ENCODE results near the gene RBMS1. TPM values are rescaled to one million over a fixed set of nuclear protein-coding genes. Genes with fewer than 3 reads are reported as not detected.
"Not testable (repeated sequence)": the region's sequence is repeated elsewhere in the genome, so short reads cannot be mapped to it uniquely, and the experiment has no call there.

RBMS1 gene
- total RNA-seq, 4 donors from 2014 or later, result 13.5 to 31.6 (median 23.0) TPM

- no peak for TF ChIP-seq POLR2AphosphoS5 (IDR thresholded peaks at IDR 0.05)
- no peak for TF ChIP-seq POLR2A (IDR thresholded peaks at IDR 0.05)
- TF ChIP-seq EP300 (IDR thresholded peaks at IDR 0.05; ENCODE audit: low read depth), result no peak
- TF ChIP-seq CTCF (IDR thresholded peaks at IDR 0.05), result no peak
- WGBS, 2 donors (ENCODE audit: low coverage in 1 of 2), result 100% methylated on average over 1 of the region's 1 CpG
- peaks cover 10% of the 10 kb centered on the region for H3K27me3 ChIP-seq
- H3K27ac ChIP-seq, result no peak overlapping the region
- no peaks in the 10 kb centered on the region for H3K9me3 ChIP-seq
- H3K4me3 ChIP-seq, result no peak overlapping the region
- no peaks in the 10 kb centered on the region for H3K36me3 ChIP-seq
- DNase-seq, result no peak
- intact Hi-C loops (cut with DNase I; ENCODE audit: low total_unique reads), result no loop called here
- in situ Hi-C loops (cut with MboI; ENCODE audit: low pct_ligation_motif_present in 1 of 4, low pct_unique_long_range_greater_than_20kb in 1 of 4, low sequenced_read_pairs in 3 of 4), result no loop called here
- H3K4me1 ChIP-seq, result no peaks in the 10 kb centered on the region
These were observed 47.9 kb downstream of the RBMS1 start for GRCh38 chr2:160445673-160446072.

GRCh38 chr2:160442603-160443002 is 51.0 kb downstream of the RBMS1 start:
- no peak for DNase-seq
- Histone ChIP-seq H3K9me3 (no peaks in the 10 kb centered on the region), H3K4me1 (no peaks in the 10 kb centered on the region), H3K27me3 (peaks cover 14% of the 10 kb centered on the region), H3K4me3 (no peak overlapping the region), H3K36me3 (no peaks in the 10 kb centered on the region), H3K27ac (no peak overlapping the region)
- intact Hi-C loops (cut with DNase I; ENCODE audit: low total_unique reads) (no loop called here), in situ Hi-C loops (cut with MboI; ENCODE audit: low pct_ligation_motif_present in 1 of 4, low pct_unique_long_range_greater_than_20kb in 1 of 4, low sequenced_read_pairs in 3 of 4) (no loop called here)
- TF ChIP-seq POLR2AphosphoS5 (IDR thresholded peaks at IDR 0.05), result no peak
- TF ChIP-seq EP300 (IDR thresholded peaks at IDR 0.05; ENCODE audit: low read depth), result no peak
- TF ChIP-seq POLR2A (IDR thresholded peaks at IDR 0.05), result no peak
- TF ChIP-seq CTCF (IDR thresholded peaks at IDR 0.05), result no peak
- 80 to 81% methylated on average over 6 to 7 of the region's 7 CpGs for WGBS, 2 donors (ENCODE audit: low coverage in 1 of 2)

- no peak for TF ChIP-seq POLR2AphosphoS5 (IDR thresholded peaks at IDR 0.05)
- no peak for TF ChIP-seq POLR2A (IDR thresholded peaks at IDR 0.05)
- no peak for TF ChIP-seq EP300 (IDR thresholded peaks at IDR 0.05; ENCODE audit: low read depth)
- TF ChIP-seq CTCF (IDR thresholded peaks at IDR 0.05), result no peak
- intact Hi-C loops (cut with DNase I; ENCODE audit: low total_unique reads), result no loop called here
- in situ Hi-C loops (cut with MboI; ENCODE audit: low pct_ligation_motif_present in 1 of 4, low pct_unique_long_range_greater_than_20kb in 1 of 4, low sequenced_read_pairs in 3 of 4), result no loop called here
- H3K4me1 ChIP-seq, result no peaks in the 10 kb centered on the region
- H3K27me3 ChIP-seq, result peaks cover 31% of the 10 kb centered on the region
- H3K4me3 ChIP-seq, result no peak overlapping the region
- H3K27ac ChIP-seq, result no peak overlapping the region
- no peak for DNase-seq
- WGBS, 2 donors (ENCODE audit: low coverage in 1 of 2), result 22 to 40% methylated on average over 2 of the region's 2 CpGs
- H3K9me3 ChIP-seq, result no peaks in the 10 kb centered on the region
- H3K36me3 ChIP-seq, result no peaks in the 10 kb centered on the region
These were observed 52.7 kb downstream of the RBMS1 start for GRCh38 chr2:160440888-160441287.

GRCh38 chr2:160439038-160439437 is 54.6 kb downstream of the RBMS1 start:
- H3K9me3 ChIP-seq; H3K4me3 ChIP-seq; H3K36me3 ChIP-seq; in situ Hi-C loops (cut with MboI; ENCODE audit: low pct_ligation_motif_present in 1 of 4, low pct_unique_long_range_greater_than_20kb in 1 of 4, low sequenced_read_pairs in 3 of 4); H3K4me1 ChIP-seq; DNase-seq; H3K27ac ChIP-seq; intact Hi-C loops (cut with DNase I; ENCODE audit: low total_unique reads): not testable (repeated sequence)
- peaks cover 48% of the 10 kb centered on the region for H3K27me3 ChIP-seq
- 90% methylated on average over 6 of the region's 32 CpGs; no CpG with 5 or more reads in 1 of the 2 donors for WGBS, 2 donors (ENCODE audit: low coverage in 1 of 2)

GRCh38 chr2:160437273-160437672 is 56.3 kb downstream of the RBMS1 start:
- H3K4me3 ChIP-seq, result no peak overlapping the region
- intact Hi-C loops (cut with DNase I; ENCODE audit: low total_unique reads), result no loop called here
- no peak for DNase-seq
- 77 to 91% methylated on average over 4 of the region's 4 CpGs for WGBS, 2 donors (ENCODE audit: low coverage in 1 of 2)
- H3K36me3 ChIP-seq, result no peaks in the 10 kb centered on the region
- no peak for TF ChIP-seq CTCF (IDR thresholded peaks at IDR 0.05)
- no peak for TF ChIP-seq POLR2A (IDR thresholded peaks at IDR 0.05)
- no peak for TF ChIP-seq EP300 (IDR thresholded peaks at IDR 0.05; ENCODE audit: low read depth)
- H3K4me1 ChIP-seq, result peaks cover 0 to 26% (median 11%) of the 10 kb centered on the region in 4 donors
- in situ Hi-C loops (cut with MboI; ENCODE audit: low pct_ligation_motif_present in 1 of 4, low pct_unique_long_range_greater_than_20kb in 1 of 4, low sequenced_read_pairs in 3 of 4), result no loop called here
- peaks cover 56% of the 10 kb centered on the region for H3K27me3 ChIP-seq
- H3K27ac ChIP-seq, result no peak overlapping the region
- no peaks in the 10 kb centered on the region for H3K9me3 ChIP-seq
